ENCODE results near the gene SCN5A.

Gene SCN5A

DNA sequence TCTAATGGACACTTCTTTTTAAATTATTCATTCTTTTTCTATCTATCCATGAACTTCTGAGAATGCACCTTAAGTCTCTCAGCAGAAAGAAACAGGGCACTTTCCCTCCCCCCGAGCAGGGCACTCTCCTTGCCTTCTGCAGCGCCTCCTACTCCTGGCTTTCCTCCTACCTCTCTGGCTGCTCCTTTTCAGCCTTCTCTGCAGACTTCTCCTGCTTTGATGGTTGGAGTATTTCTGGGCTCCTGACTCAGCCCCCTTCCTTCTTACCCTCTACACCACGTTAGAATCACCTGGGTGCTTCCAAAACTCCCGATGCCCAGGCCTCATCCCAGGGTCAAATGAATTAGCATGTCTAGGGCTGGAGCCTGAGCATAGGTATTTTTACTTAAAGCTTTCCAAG lies 3.4 kb downstream of the SCN5A start:
- Histone ChIP-seq H3K4me1 (ENCODE audit: control insufficient read depth, insufficient read depth, low read length) (peaks cover 8% of the 10 kb centered on the region), H3K36me3 (ENCODE audit: control insufficient read depth, insufficient read depth, low read length) (peaks cover 3% of the 10 kb centered on the region), H3K9me3 (ENCODE audit: control insufficient read depth, insufficient read depth, low read length) (no peaks in the 10 kb centered on the region), H3K4me3 (ENCODE audit: low read depth, low read length) (no peak overlapping the region), H3K27me3 (ENCODE audit: control insufficient read depth, insufficient read depth, low read length) (peaks cover 36% of the 10 kb centered on the region), H3K9ac (ENCODE audit: low read depth, low read length) (no peak overlapping the region)

DNA sequence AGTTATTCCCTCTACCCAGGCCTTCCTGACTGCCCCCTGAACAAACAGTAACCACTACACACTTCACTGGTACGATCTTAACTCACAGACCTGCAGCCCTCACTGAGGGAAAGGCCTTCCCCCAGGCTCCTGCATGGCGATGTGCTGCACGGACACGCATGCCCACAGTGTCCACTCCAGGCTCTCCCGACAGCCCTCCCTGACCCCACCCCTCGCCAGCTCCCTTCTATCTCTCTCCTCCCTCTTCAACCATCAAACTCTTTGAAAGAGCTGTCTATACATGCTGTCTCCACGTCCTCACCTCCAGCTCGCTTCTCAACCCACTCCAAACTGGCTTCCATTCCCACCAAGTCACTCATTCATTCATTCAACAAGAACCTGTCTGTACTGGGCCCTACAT lies 3.9 kb downstream of the SCN5A start:
- H3K4me3 ChIP-seq (ENCODE audit: low read depth, low read length) = no peak overlapping the region
- peaks cover 8% of the 10 kb centered on the region for H3K4me1 ChIP-seq (ENCODE audit: control insufficient read depth, insufficient read depth, low read length)
- no peaks in the 10 kb centered on the region for H3K9me3 ChIP-seq (ENCODE audit: control insufficient read depth, insufficient read depth, low read length)
- peaks cover 31% of the 10 kb centered on the region for H3K27me3 ChIP-seq (ENCODE audit: control insufficient read depth, insufficient read depth, low read length)
- no peak overlapping the region for H3K9ac ChIP-seq (ENCODE audit: low read depth, low read length)
- H3K36me3 ChIP-seq (ENCODE audit: control insufficient read depth, insufficient read depth, low read length) = peaks cover 3% of the 10 kb centered on the region

DNA sequence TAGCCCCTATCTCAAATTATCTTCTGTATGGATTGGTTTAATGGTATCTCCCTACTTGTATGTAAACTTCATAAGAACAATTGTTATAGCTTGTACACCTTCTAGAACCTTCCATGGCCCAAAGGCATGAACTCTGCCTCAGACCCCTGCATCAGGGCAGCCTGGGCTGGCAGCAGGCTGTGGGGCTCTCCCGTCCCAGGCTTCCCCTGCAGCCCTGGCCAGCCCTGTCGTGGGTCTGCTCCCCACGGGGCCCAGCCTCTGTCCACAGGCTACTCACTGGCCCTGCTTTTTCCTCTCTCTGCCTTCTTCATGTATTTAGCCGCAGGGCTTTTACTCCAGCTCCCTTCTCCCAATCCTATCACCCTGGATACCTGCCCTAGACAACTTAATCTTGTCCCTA lies 4.4 kb downstream of the SCN5A start:
- Histone ChIP-seq H3K4me1 (ENCODE audit: control insufficient read depth, insufficient read depth, low read length) (peaks cover 8% of the 10 kb centered on the region), H3K9me3 (ENCODE audit: control insufficient read depth, insufficient read depth, low read length) (no peaks in the 10 kb centered on the region), H3K9ac (ENCODE audit: low read depth, low read length) (no peak overlapping the region), H3K36me3 (ENCODE audit: control insufficient read depth, insufficient read depth, low read length) (peaks cover 3% of the 10 kb centered on the region), H3K4me3 (ENCODE audit: low read depth, low read length) (no peak overlapping the region), H3K27me3 (ENCODE audit: control insufficient read depth, insufficient read depth, low read length) (peaks cover 26% of the 10 kb centered on the region)

DNA sequence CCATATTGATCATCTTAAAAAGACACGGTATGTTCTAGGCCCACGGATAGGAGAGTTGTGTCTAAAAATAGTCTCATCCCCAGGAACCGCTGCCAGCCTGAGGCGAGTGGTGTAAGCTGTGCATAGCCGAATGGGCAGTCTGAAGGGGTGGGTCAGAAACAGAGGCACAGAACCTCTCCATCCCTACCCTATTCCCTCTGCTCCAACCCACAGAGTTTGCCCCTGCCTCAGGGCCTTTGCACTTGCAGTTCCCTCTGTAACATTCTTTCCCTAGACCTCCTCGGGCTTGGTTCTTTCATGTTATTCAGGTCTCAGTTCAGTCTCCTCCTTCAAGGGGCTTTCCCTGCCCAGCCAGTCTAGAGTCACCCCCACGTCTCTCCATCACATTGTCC lies 4.8 kb downstream of the SCN5A start:
- Histone ChIP-seq H3K9ac (ENCODE audit: low read depth, low read length) (no peak overlapping the region), H3K4me1 (ENCODE audit: control insufficient read depth, insufficient read depth, low read length) (peaks cover 8% of the 10 kb centered on the region), H3K9me3 (ENCODE audit: control insufficient read depth, insufficient read depth, low read length) (no peaks in the 10 kb centered on the region), H3K27me3 (ENCODE audit: control insufficient read depth, insufficient read depth, low read length) (peaks cover 22% of the 10 kb centered on the region), H3K4me3 (ENCODE audit: low read depth, low read length) (no peak overlapping the region), H3K36me3 (ENCODE audit: control insufficient read depth, insufficient read depth, low read length) (peaks cover 3% of the 10 kb centered on the region)

DNA sequence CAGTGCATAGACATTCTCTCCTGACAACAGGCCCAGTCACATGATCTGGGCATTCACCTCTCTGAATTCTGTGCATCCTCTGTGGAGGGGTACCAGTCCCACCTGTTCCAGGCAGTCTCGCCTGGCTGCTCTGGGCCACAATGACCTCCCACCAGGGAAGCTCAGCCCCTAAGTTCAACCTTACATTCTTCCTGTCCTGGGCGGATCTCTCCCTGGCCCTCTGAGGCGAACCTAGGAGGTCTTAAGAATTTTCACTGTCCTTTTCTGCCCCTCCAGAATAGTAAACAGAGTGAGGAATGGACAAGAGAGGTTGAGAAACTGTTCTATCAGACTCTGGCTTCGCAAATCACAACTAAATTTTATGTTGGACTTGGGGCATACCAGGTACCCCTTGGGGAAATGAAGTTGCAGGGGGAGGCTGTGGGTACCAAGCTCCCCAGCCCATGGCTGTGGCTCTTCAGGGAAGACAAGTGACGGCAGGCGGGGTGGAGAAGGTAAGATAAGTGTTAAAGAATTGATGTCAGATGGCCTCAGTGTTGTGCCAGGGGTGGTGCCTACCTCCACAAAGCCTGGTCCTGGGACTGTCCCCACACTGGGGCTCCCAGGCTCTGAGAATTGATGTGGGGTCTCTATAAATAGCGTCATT lies 5.3 kb downstream of the SCN5A start:
- Histone ChIP-seq H3K4me1 (ENCODE audit: control insufficient read depth, insufficient read depth, low read length) (peaks cover 8% of the 10 kb centered on the region), H3K36me3 (ENCODE audit: control insufficient read depth, insufficient read depth, low read length) (peaks cover 3% of the 10 kb centered on the region), H3K9ac (ENCODE audit: low read depth, low read length) (no peak overlapping the region), H3K27me3 (ENCODE audit: control insufficient read depth, insufficient read depth, low read length) (peaks cover 22% of the 10 kb centered on the region), H3K4me3 (ENCODE audit: low read depth, low read length) (no peak overlapping the region), H3K9me3 (ENCODE audit: control insufficient read depth, insufficient read depth, low read length) (no peaks in the 10 kb centered on the region)

DNA sequence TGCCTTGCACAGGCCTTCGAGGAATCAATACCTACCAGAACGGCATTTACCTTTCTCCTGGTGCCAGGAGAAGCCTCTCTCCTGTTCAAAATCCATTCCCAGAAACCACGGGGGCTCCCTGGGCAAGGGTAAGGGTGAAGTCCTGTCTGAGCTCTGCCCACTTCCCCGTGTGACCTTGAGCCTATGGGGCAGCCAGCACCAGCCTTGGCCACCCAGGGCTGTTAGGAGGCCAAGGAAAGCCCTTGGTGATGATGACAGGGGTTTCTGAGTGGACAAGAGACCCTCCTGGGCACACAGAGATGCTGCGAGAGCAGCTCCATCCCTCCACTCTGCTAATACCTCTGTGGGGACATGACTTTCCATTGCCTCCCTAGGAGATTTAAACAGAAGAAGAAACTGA lies 5.9 kb downstream of the SCN5A start:
- H3K27me3 ChIP-seq (ENCODE audit: control insufficient read depth, insufficient read depth, low read length) = peaks cover 18% of the 10 kb centered on the region

DNA sequence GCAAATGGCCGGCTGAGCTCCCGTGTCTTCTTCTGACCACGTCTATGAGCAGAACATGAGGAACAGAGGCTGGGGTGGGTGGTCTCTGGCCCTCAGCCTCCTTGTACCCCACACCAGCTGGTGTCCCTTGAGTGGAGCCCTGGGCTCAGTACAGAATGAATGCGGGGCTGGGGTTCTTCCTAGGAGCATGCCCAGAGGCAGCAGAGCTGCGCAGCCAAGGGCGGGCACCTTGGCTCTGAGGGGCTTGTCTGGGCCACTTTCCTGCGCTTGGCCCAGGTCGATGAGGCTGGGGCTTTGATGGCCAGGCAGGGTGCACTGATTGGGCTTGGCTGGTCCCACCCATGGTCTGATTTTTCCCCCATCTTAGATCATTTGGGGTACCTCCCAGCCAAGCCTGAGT lies 6.4 kb downstream of the SCN5A start:
- Histone ChIP-seq H3K36me3 (ENCODE audit: control insufficient read depth, insufficient read depth, low read length) (no peaks in the 10 kb centered on the region), H3K27me3 (ENCODE audit: control insufficient read depth, insufficient read depth, low read length) (peaks cover 13% of the 10 kb centered on the region), H3K4me1 (ENCODE audit: control insufficient read depth, insufficient read depth, low read length) (peaks cover 11% of the 10 kb centered on the region), H3K9ac (ENCODE audit: low read depth, low read length) (no peak overlapping the region), H3K4me3 (ENCODE audit: low read depth, low read length) (no peak overlapping the region), H3K9me3 (ENCODE audit: control insufficient read depth, insufficient read depth, low read length) (no peaks in the 10 kb centered on the region)

More for the DNA sequence above, 5.9 kb downstream of the SCN5A start:
- peaks cover 9% of the 10 kb centered on the region for H3K4me1 ChIP-seq (ENCODE audit: control insufficient read depth, insufficient read depth, low read length)
- no peak overlapping the region for H3K9ac ChIP-seq (ENCODE audit: low read depth, low read length)
- no peaks in the 10 kb centered on the region for H3K9me3 ChIP-seq (ENCODE audit: control insufficient read depth, insufficient read depth, low read length)
- no peak overlapping the region for H3K4me3 ChIP-seq (ENCODE audit: low read depth, low read length)
- peaks cover 3% of the 10 kb centered on the region for H3K36me3 ChIP-seq (ENCODE audit: control insufficient read depth, insufficient read depth, low read length)

DNA sequence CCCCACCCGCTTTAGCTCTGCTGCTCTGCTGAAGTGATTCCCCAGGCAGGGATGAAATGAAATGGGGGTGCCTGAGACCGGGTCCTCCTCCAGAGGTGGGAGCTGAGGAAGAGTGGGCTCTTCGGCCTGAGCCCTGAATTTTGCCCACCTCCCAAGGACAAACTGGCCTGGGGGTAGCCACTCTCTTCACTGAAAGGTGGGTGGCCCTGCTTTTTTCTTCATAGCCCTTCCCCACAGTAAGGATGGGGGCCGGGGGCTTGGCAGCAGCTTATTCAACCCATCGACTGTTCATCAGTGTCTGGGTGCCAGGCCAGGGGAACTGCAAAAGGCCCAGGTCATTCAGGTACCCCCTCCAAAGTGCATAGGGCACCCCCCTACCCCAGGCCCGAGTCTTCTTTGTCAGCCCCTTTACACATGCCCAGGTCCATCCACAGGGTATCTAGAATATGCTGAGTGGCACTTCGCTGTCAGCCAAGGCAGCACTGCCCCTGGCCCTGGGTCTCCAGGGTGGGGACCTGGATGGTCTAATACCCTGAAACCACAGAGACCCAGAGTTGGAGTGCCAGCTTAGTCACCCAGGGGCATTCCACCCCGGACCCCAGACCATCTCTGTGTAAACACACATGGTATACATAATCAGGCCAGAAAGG lies 7.9 kb downstream of the SCN5A start:
- Histone ChIP-seq H3K4me3 (ENCODE audit: low read depth, low read length) (no peak overlapping the region), H3K9me3 (ENCODE audit: control insufficient read depth, insufficient read depth, low read length) (no peaks in the 10 kb centered on the region), H3K9ac (ENCODE audit: low read depth, low read length) (no peak overlapping the region), H3K4me1 (ENCODE audit: control insufficient read depth, insufficient read depth, low read length) (peaks cover 22% of the 10 kb centered on the region), H3K36me3 (ENCODE audit: control insufficient read depth, insufficient read depth, low read length) (no peaks in the 10 kb centered on the region), H3K27me3 (ENCODE audit: control insufficient read depth, insufficient read depth, low read length) (no peaks in the 10 kb centered on the region)

DNA sequence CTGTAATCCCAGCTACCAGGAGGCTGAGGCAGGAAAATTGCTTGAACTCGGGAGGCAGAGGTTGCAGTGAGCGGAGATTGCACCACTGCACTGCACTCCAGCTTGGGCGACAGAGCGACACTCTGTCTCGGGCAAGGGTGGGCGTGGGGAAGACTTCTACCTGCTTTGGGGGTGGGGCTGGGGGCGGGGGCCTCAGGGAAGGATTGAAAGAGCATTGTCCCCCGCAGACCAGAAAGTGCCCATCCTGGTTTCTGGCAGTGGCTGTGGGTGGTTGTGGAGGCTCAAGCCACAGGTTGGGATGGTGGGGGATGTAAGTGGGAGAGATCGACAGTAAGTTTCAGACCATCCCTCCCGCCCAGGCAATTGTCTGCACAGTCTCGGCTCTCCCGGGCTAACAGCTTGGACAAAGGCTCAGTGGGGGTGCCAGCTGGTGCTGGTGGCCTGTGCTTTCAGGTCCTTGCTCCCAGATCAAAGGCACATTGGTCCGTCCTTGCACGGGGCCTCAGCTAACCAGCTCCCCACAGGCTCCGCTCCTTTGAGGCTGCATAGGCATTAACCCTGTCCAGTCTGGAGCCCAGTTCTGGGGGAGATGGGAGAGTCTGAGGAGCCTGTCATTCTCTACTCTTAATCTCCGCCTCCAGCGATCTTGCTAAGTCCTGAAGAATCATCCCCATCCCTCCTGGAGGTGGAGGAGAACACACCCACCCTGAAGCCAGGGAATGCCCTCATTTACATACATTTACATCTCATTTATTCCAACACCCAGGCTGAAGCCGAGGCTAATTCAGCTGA lies 8.6 kb downstream of the SCN5A start:
- peak overlapping the region; percentile 22 for H3K4me3 ChIP-seq (ENCODE audit: low read depth, low read length)
- peaks cover 25% of the 10 kb centered on the region for H3K4me1 ChIP-seq (ENCODE audit: control insufficient read depth, insufficient read depth, low read length)
- no peak overlapping the region for H3K9ac ChIP-seq (ENCODE audit: low read depth, low read length)

DNA sequence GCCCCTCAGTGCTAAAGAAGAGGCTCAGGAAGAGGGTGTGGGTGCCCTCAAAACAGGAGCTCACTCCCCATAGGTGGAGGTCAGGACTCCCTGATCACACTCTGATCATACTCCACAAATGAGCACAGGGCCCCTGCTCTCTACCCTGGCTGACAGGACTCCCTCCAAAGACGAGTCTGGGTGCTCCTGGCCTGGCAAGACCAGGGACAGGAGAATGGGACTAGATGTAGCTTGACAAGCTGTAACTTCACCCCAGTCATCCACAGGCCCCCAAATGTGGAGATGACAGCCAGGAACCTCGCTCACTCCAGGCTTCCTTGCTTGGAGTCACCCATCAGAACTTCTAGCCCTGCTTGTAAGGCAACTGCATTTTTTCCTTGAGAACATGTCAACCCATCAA lies 11.1 kb downstream of the SCN5A start:
- Histone ChIP-seq H3K27me3 (ENCODE audit: control insufficient read depth, insufficient read depth, low read length) (no peaks in the 10 kb centered on the region), H3K9me3 (ENCODE audit: control insufficient read depth, insufficient read depth, low read length) (no peaks in the 10 kb centered on the region), H3K4me3 (ENCODE audit: low read depth, low read length) (no peak overlapping the region), H3K36me3 (ENCODE audit: control insufficient read depth, insufficient read depth, low read length) (no peaks in the 10 kb centered on the region), H3K9ac (ENCODE audit: low read depth, low read length) (no peak overlapping the region), H3K4me1 (ENCODE audit: control insufficient read depth, insufficient read depth, low read length) (peaks cover 25% of the 10 kb centered on the region)

More for the DNA sequence above, 8.6 kb downstream of the SCN5A start:
- no peaks in the 10 kb centered on the region for H3K27me3 ChIP-seq (ENCODE audit: control insufficient read depth, insufficient read depth, low read length)
- no peaks in the 10 kb centered on the region for H3K36me3 ChIP-seq (ENCODE audit: control insufficient read depth, insufficient read depth, low read length)
- no peaks in the 10 kb centered on the region for H3K9me3 ChIP-seq (ENCODE audit: control insufficient read depth, insufficient read depth, low read length)

DNA sequence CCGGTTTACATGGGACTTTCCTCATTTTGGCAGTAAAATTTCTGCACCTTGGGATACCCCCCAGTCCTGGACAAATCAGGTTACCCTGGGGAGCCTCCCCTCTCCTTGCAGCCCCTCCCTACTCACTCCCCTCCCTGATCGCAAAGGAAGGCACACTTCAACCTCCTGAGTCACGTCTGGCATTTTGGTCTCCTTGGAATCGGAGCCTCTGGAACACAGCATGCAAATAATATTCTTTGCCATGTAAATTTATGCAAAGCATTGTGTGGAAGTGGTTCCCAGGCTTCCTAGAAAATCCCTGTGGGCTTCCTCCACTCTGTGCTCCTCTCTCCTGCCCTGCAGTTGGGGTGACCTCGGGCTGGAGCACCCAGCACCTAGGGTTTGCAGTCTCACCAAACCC lies 11.6 kb downstream of the SCN5A start:
- Histone ChIP-seq H3K4me1 (ENCODE audit: control insufficient read depth, insufficient read depth, low read length) (peaks cover 25% of the 10 kb centered on the region), H3K9me3 (ENCODE audit: control insufficient read depth, insufficient read depth, low read length) (no peaks in the 10 kb centered on the region), H3K36me3 (ENCODE audit: control insufficient read depth, insufficient read depth, low read length) (no peaks in the 10 kb centered on the region), H3K9ac (ENCODE audit: low read depth, low read length) (no peak overlapping the region), H3K4me3 (ENCODE audit: low read depth, low read length) (no peak overlapping the region), H3K27me3 (ENCODE audit: control insufficient read depth, insufficient read depth, low read length) (no peaks in the 10 kb centered on the region)

DNA sequence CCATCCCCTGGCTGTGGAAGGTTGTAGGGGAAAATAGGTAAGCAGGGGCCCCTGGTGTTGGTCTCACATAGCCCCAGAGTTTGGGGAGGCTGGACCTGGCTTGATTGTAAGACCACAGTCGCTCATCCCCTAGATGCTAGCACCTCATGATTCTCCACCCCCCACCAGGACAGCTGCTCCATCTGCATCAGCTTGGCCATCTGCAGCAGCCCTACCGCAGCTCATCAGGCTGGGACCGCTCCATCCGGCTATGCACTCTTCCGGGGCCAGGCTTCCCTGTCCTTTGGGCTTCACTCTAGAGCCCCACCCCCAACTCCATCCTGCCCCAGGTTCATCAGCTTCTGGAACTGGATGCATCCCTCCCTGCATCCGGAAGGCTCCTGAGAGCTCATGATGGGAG lies 12.6 kb downstream of the SCN5A start:
- H3K4me1 ChIP-seq (ENCODE audit: control insufficient read depth, insufficient read depth, low read length) = peaks cover 25% of the 10 kb centered on the region
- no peaks in the 10 kb centered on the region for H3K36me3 ChIP-seq (ENCODE audit: control insufficient read depth, insufficient read depth, low read length)
- H3K9me3 ChIP-seq (ENCODE audit: control insufficient read depth, insufficient read depth, low read length) = no peaks in the 10 kb centered on the region
- no peak overlapping the region for H3K9ac ChIP-seq (ENCODE audit: low read depth, low read length)
- no peaks in the 10 kb centered on the region for H3K27me3 ChIP-seq (ENCODE audit: control insufficient read depth, insufficient read depth, low read length)
- no peak overlapping the region for H3K4me3 ChIP-seq (ENCODE audit: low read depth, low read length)
